ENCODE data around the gene TMEM89. TPM values are rescaled to one million over a fixed set of nuclear protein-coding genes. Genes with fewer than 3 reads are reported as not detected.

Gene TMEM89
- total RNA-seq, 1 donor from 2014 or later = 0.51 TPM

DNA sequence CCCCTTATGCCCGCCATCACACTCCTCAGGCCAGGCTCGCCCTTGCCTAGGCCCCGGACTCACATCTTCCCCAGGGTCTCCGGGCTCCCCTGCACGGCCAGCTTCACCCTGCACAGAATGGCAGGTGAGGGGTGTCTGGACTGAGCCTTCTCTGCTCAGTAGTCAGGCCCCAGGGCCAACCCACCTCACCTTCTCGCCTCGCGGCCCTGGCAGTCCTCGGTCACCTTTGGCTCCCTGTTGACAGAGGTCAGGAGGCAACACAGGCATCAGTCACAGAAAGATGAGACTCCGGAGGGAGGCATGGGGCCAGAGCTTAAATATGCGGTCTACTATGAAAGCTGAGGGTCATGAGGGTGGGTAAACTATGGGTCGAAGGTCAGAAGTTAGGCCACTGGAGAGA lies 49.6 kb downstream of the TMEM89 start:
- H3K27me3 Mint-ChIP-seq (ENCODE audit: low read depth) = no peaks in the 10 kb centered on the region
- H3K4me1 Mint-ChIP-seq = no peaks in the 10 kb centered on the region
- no peak for DNase-seq (ENCODE audit: low read depth, low spot score)
- TF ChIP-seq, protein P1, sequence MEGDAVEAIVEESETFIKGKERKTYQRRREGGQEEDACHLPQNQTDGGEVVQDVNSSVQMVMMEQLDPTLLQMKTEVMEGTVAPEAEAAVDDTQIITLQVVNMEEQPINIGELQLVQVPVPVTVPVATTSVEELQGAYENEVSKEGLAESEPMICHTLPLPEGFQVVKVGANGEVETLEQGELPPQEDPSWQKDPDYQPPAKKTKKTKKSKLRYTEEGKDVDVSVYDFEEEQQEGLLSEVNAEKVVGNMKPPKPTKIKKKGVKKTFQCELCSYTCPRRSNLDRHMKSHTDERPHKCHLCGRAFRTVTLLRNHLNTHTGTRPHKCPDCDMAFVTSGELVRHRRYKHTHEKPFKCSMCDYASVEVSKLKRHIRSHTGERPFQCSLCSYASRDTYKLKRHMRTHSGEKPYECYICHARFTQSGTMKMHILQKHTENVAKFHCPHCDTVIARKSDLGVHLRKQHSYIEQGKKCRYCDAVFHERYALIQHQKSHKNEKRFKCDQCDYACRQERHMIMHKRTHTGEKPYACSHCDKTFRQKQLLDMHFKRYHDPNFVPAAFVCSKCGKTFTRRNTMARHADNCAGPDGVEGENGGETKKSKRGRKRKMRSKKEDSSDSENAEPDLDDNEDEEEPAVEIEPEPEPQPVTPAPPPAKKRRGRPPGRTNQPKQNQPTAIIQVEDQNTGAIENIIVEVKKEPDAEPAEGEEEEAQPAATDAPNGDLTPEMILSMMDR (conservative IDR thresholded peaks at IDR 0.05) = no peak
- no peaks in the 10 kb centered on the region for H3K9me3 Mint-ChIP-seq
- H3K4me3 Mint-ChIP-seq = no peak overlapping the region
- no peak overlapping the region for H3K27ac Mint-ChIP-seq (ENCODE audit: unreplicated experiment)
- H3K36me3 Mint-ChIP-seq (ENCODE audit: low read depth) = no peaks in the 10 kb centered on the region

Small RNA genes within 50 kb of the gene (microRNA-seq; reads per million reads assigned to microRNA genes)
- gene MIR4793 (not detected), gene MIR711 (not detected)

Other genes with a start within 250 kb of the TMEM89 start
- 0.44 and 0.68 TPM in 2 replicates for gene FBXW12, start 249.6 kb downstream of the TMEM89 start, total RNA-seq
- 161 and 180 TPM in 2 replicates for gene PLXNB1, start 191.7 kb downstream of the TMEM89 start, total RNA-seq
- gene CCDC51, start 181.7 kb downstream of the TMEM89 start, total RNA-seq = 12.4 TPM in 2 replicates
- gene TMA7, start 181.5 kb downstream of the TMEM89 start, total RNA-seq = 309 and 318 TPM in 2 replicates
- gene ATRIP, start 175.0 kb downstream of the TMEM89 start, total RNA-seq = 21.8 and 22.1 TPM in 2 replicates
- gene SHISA5, start 117.6 kb downstream of the TMEM89 start, total RNA-seq = 117 and 124 TPM in 2 replicates
- 19.2 and 20.4 TPM in 2 replicates for gene PFKFB4, start 65.0 kb downstream of the TMEM89 start, total RNA-seq
- gene UCN2, start 58.0 kb downstream of the TMEM89 start, total RNA-seq = 1.3 TPM in 2 replicates
- 28.4 and 28.7 TPM in 2 replicates for gene COL7A1, start 26.4 kb downstream of the TMEM89 start, total RNA-seq
- 288 and 297 TPM in 2 replicates for gene UQCRC1, start 12.1 kb downstream of the TMEM89 start, total RNA-seq
- gene SLC26A6, start 13.7 kb upstream of the TMEM89 start, total RNA-seq = 54.8 and 57.4 TPM in 2 replicates
- gene CELSR3, start 41.1 kb upstream of the TMEM89 start, total RNA-seq = 26.5 and 27.2 TPM in 2 replicates
- 25.3 and 30.2 TPM in 2 replicates for gene NCKIPSD, start 64.1 kb upstream of the TMEM89 start, total RNA-seq
- gene IP6K2, start 95.5 kb upstream of the TMEM89 start, total RNA-seq = 139 and 143 TPM in 2 replicates
- 47.6 and 49.6 TPM in 2 replicates for gene PRKAR2A, start 226.1 kb upstream of the TMEM89 start, total RNA-seq